Vagina (tissue), 2 donors: ENCODE results near the gene STKLD1. TPM values are rescaled to one million over a fixed set of nuclear protein-coding genes. Genes with fewer than 3 reads are reported as not detected.

Experiments used
- DNase-seq, 2 donors: peaks; one replicate each; pipeline ENCODE4 v3.0.0-alpha.2; 2017; ENCODE audit errors: extremely low spot score in 2 of 2
- H3K27ac ChIP-seq: fragments of 200-600 bp; sonication (generic); one replicate; pipeline ENCODE4 v1.5.1; 2019
- H3K27me3 ChIP-seq: fragments of 200-600 bp; sonication (generic); one replicate; pipeline ENCODE4 v1.5.1; 2019
- H3K36me3 ChIP-seq, 2 donors: fragments of 200-600 bp; sonication (generic); one replicate each; pipeline ENCODE4 v1.5.1; 2017 to 2019
- H3K4me1 ChIP-seq: fragments of 200-600 bp; sonication (generic); one replicate; pipeline ENCODE4 v1.5.1; 2019
- H3K4me3 ChIP-seq, 2 donors: fragments of 200-600 bp; sonication (generic); 1 replicate in 1 of 2; 2 replicates in 1 of 2; pipeline ENCODE4 v1.5.1; 2016 to 2019
- H3K9me3 ChIP-seq: fragments of 200-600 bp; sonication (generic); one replicate; pipeline ENCODE4 v1.5.1; 2019
- CTCF ChIP-seq, 3 experiments: fragments of 450-650 bp in 2 of 3; fragments of 200-600 bp in 1 of 3; sonication (generic) in 1 of 3; IDR thresholded peaks; one replicate each; pipeline ENCODE4 v1.5.1; 2017 to 2019; ENCODE audit warnings: antibody characterized with exemption in 3 of 3, mild to moderate bottlenecking in 2 of 3, moderate library complexity in 2 of 3
- POLR2A ChIP-seq, 2 donors: fragments of 450-650 bp; IDR thresholded peaks; one replicate each; pipeline ENCODE4 v1.6.1; 2017; ENCODE audit warnings: antibody characterized with exemption in 2 of 2, mild to moderate bottlenecking in 2 of 2, moderate library complexity in 2 of 2
- POLR2AphosphoS5 ChIP-seq, 2 donors: sonication (generic); formaldehyde crosslinking; IDR thresholded peaks; one replicate each; pipeline ENCODE4 v1.9.0; 2017; ENCODE audit warnings: antibody characterized with exemption in 2 of 2, mild to moderate bottlenecking in 2 of 2, low read depth in 1 of 2; ENCODE audit not compliant: insufficient read depth in 1 of 2
- intact Hi-C: fragments of 100-400 bp; cut with DNase I; formaldehyde crosslinking; loops from one replicate; pipeline ENCODE4 v1.15.1; 2023
- total RNA-seq: library from RNA; depleted of rRNA; stranded (reverse); fragments of >200 nt; gene quantifications from one replicate; pipeline ENCODE4 v1.2.3, GENCODE V29; 2016

Gene STKLD1
- total RNA-seq, 1 donor from 2014 or later: not detected

- DNase-seq: no peak
- TF ChIP-seq CTCF (IDR thresholded peaks at IDR 0.05): no peak
- no peak for TF ChIP-seq POLR2A (IDR thresholded peaks at IDR 0.05)
- TF ChIP-seq POLR2AphosphoS5 (IDR thresholded peaks at IDR 0.05; ENCODE audit: insufficient read depth in 1 of 2, low read depth in 1 of 2): no peak
- H3K27ac ChIP-seq: no peak overlapping the region
- no peaks in the 10 kb centered on the region for H3K9me3 ChIP-seq
- peaks cover 0 to 5% of the 10 kb centered on the region in 2 donors for H3K36me3 ChIP-seq
- H3K27me3 ChIP-seq: no peaks in the 10 kb centered on the region
- no peaks in the 10 kb centered on the region for H3K4me1 ChIP-seq
- intact Hi-C loops: loop anchor here (5.0 kb wide), 1 partner anchor 1083 kb away; no protein-coding TSS in a partner anchor
- H3K4me3 ChIP-seq: no peak overlapping the region
Measured at GRCh38 chr9:133400292-133400691, 24.1 kb downstream of the STKLD1 start.

DNA sequence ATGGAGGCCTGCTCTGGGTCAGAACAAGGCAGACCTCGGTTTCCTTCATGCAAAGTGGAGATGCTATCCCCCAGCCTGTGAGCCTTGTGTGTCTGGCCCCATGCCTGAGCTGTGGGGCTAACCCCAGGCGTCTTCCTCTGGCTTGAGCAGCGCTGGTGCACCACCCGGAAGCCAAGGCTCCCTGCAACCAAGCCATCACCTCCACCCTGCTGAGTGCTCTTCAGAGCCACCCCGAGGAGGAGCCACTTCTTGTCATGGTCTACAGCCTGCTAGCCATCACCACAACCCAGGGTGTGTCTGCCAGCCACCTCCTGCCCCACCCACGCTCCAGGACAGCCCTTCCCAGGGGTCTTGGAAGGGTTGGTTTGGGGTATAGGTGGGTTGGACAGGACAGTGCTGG is 25.4 kb downstream of the STKLD1 start:
- H3K4me3 ChIP-seq: no peak overlapping the region
- no peak overlapping the region for H3K27ac ChIP-seq
- no peak for DNase-seq
- H3K9me3 ChIP-seq: no peaks in the 10 kb centered on the region
- intact Hi-C loops: loop anchor here (5.0 kb wide), 1 partner anchor 1084 kb away; no protein-coding TSS in a partner anchor
- TF ChIP-seq POLR2AphosphoS5 (IDR thresholded peaks at IDR 0.05; ENCODE audit: insufficient read depth in 1 of 2, low read depth in 1 of 2): no peak
- no peak for TF ChIP-seq CTCF (IDR thresholded peaks at IDR 0.05)
- TF ChIP-seq POLR2A (IDR thresholded peaks at IDR 0.05): no peak
- no peaks in the 10 kb centered on the region for H3K4me1 ChIP-seq
- H3K36me3 ChIP-seq: peaks cover 0 to 18% of the 10 kb centered on the region in 2 donors
- no peaks in the 10 kb centered on the region for H3K27me3 ChIP-seq

- no peak for DNase-seq
- Histone ChIP-seq H3K4me3 (no peak overlapping the region), H3K27ac (no peak overlapping the region), H3K4me1 (no peaks in the 10 kb centered on the region), H3K36me3 (peaks cover 0 to 26% of the 10 kb centered on the region in 2 donors), H3K9me3 (no peaks in the 10 kb centered on the region), H3K27me3 (no peaks in the 10 kb centered on the region)
- TF ChIP-seq POLR2AphosphoS5 (IDR thresholded peaks at IDR 0.05; ENCODE audit: insufficient read depth in 1 of 2, low read depth in 1 of 2) (no peak), POLR2A (IDR thresholded peaks at IDR 0.05) (no peak), CTCF (IDR thresholded peaks at IDR 0.05) (no peak)
- intact Hi-C loops: loop anchor here (5.0 kb wide), 1 partner anchor 1085 kb away; no protein-coding TSS in a partner anchor
Measured at GRCh38 chr9:133402689-133403088, 26.5 kb downstream of the STKLD1 start.

DNA sequence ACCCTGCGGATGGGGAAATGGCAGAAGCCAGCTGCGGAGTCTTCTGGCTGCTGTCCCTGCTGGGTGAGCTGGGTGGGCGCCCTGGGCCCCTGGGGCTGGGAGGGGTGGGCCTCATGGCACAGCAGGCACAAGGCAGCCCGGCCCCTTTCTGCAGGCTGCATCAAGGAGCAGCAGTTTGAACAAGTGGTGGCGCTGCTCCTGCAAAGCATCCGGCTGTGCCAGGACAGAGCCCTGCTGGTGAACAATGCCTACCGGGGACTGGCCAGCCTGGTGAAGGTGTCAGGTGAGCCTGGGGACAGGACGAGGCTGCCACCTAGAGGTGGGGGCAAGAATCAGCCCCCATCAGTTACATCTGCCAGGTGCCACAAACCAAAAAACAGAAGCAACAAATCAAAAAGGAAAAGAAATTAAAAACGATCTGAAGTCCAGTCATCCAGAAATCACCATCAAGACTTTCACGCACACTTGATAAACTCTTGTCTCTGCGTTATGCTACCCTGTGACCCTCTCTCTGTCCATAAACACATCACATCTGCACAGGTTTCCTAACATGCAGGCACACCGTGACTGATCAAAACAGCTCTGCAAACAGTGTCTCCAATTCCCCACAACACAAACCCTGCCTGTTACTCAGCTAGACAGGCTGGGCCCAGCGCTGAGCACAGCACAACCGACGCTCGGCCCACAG is 27.7 kb downstream of the STKLD1 start:
- Histone ChIP-seq H3K27me3 (no peaks in the 10 kb centered on the region), H3K36me3 (peaks cover 0 to 36% of the 10 kb centered on the region in 2 donors), H3K27ac (no peak overlapping the region), H3K9me3 (no peaks in the 10 kb centered on the region), H3K4me1 (no peaks in the 10 kb centered on the region), H3K4me3 (no peak overlapping the region)
- TF ChIP-seq POLR2A (IDR thresholded peaks at IDR 0.05) (no peak), CTCF (IDR thresholded peaks at IDR 0.05) (peak; percentile 15 to 33 (median 20)), POLR2AphosphoS5 (IDR thresholded peaks at IDR 0.05; ENCODE audit: insufficient read depth in 1 of 2, low read depth in 1 of 2) (no peak)
- DNase-seq: no peak
- intact Hi-C loops: loop anchor here (5.0 kb wide), 1 partner anchor 1087 kb away; no protein-coding TSS in a partner anchor

DNA sequence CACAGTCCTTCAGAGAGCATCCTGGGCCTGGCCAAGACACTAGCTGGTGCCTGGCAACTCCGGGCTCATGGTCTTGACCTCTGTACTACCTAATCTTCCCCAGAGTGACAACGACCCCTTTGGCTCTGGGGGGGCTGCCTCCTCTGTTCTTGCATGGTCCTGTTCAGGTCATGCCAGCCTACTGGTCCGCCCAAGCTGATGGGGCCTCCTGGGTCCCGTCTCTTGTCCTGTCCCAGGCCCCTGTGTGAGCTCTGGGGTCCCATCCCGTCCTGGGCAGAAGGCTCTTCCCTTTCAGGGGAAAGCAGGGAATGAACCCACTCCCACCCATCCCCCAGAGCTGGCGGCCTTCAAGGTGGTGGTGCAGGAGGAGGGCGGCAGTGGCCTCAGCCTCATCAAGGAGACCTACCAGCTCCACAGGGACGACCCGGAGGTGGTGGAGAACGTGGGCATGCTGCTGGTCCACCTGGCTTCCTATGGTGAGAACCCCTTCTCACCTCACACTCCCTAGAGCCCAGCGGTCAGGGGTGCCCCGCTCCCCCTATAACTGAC is 28.4 kb downstream of the STKLD1 start:
- Histone ChIP-seq H3K4me1 (no peaks in the 10 kb centered on the region), H3K9me3 (no peaks in the 10 kb centered on the region), H3K4me3 (no peak overlapping the region), H3K27ac (no peak overlapping the region), H3K36me3 (peaks cover 0 to 42% of the 10 kb centered on the region in 2 donors), H3K27me3 (no peaks in the 10 kb centered on the region)
- intact Hi-C loops: loop anchor here (5.0 kb wide), 1 partner anchor 1087 kb away; no protein-coding TSS in a partner anchor
- TF ChIP-seq POLR2A (IDR thresholded peaks at IDR 0.05): no peak
- TF ChIP-seq POLR2AphosphoS5 (IDR thresholded peaks at IDR 0.05; ENCODE audit: insufficient read depth in 1 of 2, low read depth in 1 of 2): no peak
- DNase-seq: no peak
